Dermis blood vessel endothelial cell (primary cell): ENCODE data around the gene EIF2B2. TPM values are rescaled to one million over a fixed set of nuclear protein-coding genes. Genes with fewer than 3 reads are reported as not detected.
"Not testable (repeated sequence)": the region's sequence is repeated elsewhere in the genome, so short reads cannot be mapped to it uniquely, and the experiment has no call there.

ENCODE experiments used
- DNase-seq: peaks from one replicate; pipeline ENCODE4 v3.0.0; 2010
- total RNA-seq: library from RNA; depleted of rRNA; stranded (reverse); fragments of >200 nt; gene quantifications from 2 replicates; pipeline ENCODE4 v1.2.3, GENCODE V29; 2014

The EIF2B2 gene
- total RNA-seq, 1 donor from 2014 or later: 85.6 TPM

DNA sequence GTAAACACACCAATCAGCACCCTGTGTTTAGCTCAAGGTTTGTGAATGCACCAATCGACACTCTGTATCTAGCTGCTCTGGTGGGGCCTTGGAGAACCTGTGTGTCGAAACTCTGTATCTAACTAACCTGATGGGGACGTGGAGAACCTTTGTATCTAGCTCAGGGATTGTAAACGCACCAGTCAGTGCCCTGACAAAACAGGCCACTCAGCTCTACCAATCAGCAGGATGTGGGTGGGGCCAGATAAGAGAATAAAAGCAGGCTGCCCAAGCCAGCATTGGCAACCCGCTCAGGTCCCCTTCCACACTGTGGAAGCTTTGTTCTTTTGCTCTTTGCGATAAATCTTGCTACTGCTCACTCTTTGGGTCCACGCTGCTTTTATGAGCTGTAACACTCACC lies 6.9 kb upstream of the EIF2B2 start:
- DNase-seq: not testable (repeated sequence)

DNA sequence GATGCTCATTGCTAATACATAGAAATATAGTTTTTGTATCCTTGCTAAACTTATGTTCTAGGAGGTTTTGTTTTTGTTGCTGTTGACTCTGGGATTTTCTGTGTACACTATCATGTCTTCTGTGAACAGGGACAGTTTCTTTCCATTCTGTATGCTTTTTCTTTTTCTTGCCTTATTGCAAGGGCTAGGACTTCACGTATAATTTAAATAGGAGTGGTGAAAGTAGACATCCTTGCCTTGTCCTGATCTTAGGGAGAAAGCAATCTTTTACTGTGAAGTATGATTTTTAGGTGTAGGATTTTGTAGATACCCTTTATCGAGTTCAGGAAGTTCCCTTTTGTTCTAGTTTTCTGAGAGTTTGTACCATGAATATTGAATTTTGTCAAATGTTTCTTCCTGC lies 1.5 kb upstream of the EIF2B2 start:
- DNase-seq: no peak

DNA sequence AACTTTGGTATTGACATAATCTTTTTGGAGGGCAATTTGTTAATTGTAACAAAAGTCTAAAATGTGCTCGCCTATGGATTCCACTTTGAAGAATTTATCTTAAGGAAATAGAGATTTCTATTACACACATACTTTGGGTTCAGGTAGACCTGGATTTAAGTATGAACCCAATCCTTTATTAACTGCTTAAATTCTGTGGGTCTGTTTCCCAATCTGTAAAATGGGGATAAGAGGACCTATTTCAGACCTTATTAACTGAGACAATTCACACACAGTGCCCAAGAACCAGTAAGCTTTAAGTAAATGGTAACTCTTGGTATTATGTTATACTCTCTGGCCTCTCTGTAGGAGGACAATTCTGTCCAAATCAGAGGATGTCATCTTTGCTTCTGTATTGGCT lies 822 bp upstream of the EIF2B2 start:
- DNase-seq: no peak

DNA sequence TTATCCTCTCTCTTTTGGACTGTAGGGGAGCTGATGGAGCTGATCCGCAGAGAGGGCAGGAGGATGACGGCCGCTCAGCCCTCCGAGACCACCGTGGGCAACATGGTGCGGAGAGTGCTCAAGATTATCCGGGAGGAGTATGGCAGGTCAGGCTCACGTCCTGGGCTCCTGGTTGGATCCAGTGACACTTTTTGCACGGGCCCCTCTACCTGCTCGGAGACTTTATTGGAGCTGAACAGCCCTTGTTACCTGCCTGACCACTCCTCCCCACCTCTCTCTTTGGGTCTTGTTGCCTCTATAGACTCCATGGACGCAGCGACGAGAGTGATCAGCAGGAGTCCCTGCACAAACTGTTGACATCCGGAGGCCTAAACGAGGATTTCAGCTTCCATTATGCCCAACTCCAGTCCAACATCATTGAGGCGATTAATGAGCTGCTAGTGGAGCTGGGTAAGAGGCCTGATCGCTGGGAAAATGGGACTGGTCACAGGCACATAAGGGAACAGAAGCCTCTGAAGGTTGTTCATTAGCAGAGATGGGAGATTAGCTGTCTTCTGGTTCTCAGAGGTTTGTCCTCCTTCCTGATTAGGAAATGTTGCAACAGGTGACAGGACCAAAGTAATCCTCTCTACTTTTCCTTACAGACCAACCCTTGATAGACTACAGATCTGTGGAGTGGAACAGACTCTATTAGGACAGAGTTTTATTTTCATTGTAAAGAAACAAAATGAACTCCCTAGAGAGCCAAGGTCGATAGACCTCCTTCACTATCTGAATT lies 718 bp downstream of the EIF2B2 start:
- peak; percentile 46 for DNase-seq

DNA sequence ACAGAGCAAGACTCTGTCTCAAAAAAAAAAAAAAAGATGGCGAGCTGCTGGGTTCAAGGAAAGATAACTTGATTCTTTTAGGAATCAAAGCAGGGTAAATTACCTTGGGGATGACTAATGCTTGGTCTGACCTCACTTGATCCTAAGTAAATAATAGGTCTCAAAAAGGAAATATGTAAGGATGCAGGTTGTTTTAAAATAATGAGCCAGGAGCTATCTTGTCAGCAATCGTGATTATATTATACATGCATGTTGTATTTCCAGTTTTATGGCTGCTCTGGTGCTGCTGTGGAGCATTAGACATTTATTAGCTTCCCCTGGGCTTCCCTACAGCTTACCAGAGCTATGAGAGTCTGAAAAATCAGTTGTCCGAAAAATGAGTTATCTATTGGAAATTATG lies 2.6 kb downstream of the EIF2B2 start:
- no peak for DNase-seq

DNA sequence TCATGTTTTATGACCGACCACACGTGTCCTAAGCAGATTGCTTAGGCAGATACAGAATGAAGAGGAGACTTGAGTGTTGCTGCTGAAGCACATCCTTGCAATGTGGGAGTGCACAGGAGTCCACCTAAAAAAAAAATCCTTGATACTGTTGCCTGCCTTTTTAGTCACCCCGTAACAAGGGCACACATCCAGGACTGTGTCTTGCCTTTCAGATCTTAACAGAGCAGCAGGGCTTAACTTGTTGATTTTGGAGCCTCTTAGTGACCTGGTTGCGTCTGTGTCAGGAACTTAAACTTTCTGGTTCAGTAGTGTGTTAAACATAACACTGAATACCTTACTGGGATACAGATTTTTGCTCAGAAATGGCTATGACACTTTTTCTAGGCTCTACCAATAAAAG lies 6.5 kb downstream of the EIF2B2 start:
- no peak for DNase-seq

DNA sequence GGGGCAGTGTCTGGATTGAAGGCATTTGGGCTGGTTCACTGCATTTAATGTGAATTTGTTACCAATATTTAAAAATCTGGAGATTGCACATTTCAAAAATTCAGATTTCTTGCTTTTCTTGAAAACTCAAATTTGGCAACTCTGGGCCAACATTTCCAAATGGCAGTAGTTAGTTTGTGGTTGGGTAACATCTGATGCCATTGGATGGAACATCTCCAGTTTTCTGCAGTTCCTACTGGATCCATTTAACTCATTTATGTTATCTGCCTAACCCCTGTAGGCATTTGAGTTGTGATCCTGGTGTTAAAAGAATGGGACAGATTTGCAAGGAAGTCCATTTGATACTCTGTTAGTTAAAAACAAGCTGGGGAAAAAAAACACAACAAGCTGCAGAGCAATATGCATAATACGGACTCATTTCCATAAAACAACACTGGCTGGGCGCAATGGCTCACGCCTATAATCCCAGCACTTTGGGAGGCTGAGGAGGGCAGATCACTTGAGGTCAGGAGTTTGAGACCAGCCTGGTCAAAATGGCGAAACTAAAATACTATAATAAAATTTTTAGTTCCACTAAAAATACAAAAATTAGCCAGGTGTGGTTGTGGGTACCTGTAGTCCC lies 7.9 kb downstream of the EIF2B2 start:
- DNase-seq: no peak

DNA sequence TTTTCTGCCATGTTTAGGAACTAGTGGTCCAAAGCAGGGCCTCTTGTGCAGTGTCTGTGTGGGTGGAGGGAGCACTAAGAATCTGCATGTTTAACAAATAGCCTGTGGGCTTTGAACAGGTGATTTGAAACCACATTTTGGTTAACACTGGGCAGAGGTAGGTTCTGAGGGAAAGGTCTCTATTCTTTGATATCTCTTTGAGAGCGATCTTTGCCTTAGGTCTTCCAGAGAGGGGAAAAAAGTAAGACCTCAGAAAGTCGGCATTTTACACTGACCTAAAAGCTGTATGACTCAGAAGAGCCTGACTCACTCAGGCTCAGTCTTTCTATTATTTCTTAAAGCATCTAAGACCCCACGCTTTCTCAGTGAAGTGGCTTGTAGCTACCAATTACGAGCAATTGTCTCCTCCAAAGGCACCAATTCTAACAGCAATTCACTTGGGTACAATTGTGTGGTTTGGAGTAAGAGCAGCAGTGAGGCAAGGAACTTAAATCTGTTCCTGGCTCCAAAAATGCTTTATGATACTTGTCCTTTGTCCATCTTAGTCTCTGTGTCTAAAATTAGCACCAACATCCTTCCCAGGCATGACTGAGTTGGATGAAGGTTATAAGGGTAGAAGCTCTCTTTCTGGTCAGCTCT lies 8.8 kb downstream of the EIF2B2 start:
- DNase-seq: peak; percentile 74

DNA sequence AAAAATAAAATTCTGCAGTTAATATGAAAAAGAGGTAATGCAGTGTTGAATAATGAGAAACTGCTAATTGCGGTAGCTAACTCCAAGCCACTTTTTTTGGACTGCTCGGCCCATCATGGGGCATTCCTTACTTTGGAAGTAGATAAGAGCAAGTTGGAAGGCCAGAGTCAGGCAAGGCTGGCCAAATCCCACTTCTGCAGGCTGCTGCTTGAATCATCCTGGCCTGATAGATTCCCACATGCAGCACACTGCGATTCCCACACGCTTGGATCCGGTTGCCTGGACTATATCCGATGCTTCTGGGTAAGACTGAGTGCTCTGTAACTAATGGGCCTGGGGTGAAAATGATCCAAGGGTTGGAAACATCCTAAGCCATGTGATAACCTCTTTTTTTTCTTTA lies 10.6 kb downstream of the EIF2B2 start:
- DNase-seq: no peak

DNA sequence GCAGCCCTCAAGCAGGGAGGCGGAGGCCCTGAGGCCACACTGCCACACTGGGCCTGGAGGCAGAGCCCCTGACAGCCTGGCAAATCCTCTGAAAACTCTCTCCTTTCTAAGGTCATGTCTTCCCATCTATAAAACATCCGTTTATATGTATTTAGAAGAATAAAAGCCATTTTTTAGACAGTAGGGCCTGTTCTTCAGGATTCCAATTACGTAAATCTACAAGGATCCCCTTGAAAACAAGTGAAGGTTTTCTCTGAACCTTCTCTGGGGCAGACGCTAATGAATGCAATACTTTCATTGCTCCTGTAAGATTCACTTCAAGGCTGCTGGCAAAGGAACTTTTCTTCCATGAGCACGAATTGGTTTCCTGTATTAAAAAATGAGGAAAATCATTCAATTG lies 12.8 kb downstream of the EIF2B2 start:
- DNase-seq: no peak

DNA sequence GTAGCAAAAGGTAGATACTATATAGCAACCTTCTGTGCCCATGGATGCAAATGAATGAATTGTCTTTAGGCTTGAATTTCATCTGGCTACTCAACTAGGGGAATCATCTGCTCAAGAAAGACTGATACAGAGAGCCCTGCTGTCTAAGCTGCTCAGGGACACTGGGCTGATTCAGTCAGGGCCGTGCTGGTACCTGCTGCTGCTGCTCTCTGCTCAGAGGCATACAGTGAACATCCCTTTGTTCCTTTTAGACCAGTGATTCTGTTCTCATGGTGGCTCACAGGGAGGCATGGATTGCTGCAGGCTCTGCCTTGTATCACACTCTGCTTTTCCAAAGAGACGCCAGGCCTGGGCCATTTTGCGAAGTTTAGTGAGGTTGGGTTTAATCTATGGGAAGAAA lies 14.1 kb downstream of the EIF2B2 start:
- no peak for DNase-seq

DNA sequence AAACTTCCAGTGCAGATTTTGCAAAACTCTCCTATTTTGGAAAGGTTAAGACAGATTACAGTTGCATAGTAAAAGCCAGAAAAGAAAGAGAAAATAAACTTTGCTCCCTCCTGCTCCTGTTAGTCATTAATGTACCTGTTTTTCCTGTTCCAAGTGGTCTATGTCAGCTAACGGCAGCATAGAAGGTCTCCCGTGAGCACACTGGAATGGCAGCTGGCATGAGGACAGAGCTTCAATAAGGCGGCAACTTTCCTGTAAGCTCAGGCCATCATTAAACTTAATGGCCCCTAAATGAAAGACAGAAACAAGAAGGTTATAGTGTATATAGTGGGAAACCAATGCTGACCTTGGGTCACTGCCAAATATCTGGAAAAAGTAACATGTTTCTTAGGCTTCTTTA lies 16.0 kb downstream of the EIF2B2 start:
- no peak for DNase-seq

DNA sequence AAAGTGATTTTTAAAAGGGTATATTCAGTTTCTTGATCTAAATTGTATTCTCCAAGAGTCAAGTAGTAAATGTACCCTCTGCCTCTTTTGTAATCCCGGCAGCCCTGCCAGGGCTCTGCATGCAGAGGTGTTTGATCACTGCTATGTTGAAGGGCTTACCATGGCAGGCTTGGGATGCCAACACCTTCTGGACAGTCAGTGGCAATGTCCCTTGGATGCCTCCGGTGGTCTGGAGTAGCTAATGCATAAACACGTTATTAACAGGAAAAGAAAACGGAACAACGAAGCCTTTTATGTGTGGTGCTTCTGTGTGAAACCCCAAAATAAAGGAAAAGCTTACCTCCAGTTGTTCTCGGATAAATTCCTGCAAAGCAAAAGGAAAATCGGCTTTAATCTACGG lies 19.9 kb downstream of the EIF2B2 start:
- peak; percentile 52 for DNase-seq

DNA sequence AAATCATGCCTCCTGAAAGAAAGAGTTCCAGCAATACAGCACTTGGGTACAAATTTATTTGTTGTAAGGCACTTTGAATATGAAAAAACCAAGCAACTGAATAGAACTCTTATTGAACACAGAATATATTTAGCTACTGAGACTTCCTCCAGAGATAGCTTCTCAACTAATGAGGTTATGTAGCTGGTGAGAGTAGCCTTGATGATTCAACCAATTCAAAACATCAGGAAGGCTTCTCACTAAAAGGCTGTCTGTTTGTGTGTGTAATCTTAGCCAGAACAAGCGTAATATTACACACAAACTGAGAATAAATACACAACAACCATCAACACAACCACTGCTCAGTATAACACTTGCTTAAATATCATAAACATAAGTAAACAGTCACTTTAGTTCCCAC lies 20.4 kb downstream of the EIF2B2 start:
- DNase-seq: peak; percentile 48

DNA sequence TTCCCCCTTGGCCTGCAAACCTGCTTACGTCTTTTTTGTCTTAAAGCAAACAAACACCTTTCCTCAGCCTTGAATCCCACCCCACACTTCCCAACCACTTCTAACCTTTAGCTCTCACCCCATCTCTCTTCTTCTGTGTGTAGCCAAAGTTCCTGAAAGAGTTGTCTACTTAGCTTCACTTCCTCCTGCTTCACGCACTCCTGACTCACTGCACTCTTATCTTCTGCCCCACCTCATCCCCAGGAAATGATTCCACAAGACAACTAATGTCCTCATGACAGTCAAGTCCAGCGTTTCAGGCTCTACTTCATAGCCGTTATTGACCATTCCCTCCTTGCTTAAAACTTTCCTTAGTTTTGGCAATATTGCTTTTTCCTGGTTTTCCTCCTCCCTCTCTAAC lies 22.4 kb downstream of the EIF2B2 start:
- DNase-seq: peak; percentile 82

DNA sequence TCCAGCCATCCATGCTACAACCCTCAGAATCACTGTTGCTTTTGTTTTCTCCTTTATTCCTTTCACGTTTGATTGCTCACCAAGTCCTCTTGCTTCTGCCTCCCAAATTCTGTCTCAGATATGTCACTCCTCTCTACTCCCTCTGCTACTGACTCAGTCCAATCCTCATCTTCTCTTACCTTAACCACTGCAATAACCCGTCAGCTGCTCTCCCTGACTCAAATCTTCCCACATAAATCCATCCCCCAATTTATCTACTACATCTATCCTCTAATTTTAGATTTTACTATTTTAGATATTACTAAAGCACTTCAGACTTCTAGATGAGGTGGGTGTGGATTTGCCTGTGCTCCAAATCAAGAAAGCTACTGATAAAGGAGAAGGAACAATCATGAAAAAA lies 23.2 kb downstream of the EIF2B2 start:
- no peak for DNase-seq

DNA sequence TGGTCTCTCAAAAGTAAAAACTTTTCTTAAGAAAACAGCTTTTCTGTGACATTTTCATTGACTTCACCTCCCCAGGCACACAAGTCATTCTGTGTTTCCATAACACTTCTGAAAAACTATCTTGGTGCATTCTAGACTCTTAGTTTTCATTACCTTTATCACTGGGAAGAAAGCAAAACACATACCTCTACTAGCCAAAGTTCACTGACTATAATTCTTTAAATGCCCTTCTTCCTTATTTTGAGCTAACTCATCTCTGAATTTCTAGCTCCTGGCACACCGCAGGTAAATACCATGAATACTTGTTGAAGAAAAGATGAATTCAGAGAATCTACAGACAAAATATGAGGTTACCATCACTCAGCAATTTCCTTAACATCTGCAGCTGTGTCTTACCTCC lies 27.4 kb downstream of the EIF2B2 start:
- no peak for DNase-seq

DNA sequence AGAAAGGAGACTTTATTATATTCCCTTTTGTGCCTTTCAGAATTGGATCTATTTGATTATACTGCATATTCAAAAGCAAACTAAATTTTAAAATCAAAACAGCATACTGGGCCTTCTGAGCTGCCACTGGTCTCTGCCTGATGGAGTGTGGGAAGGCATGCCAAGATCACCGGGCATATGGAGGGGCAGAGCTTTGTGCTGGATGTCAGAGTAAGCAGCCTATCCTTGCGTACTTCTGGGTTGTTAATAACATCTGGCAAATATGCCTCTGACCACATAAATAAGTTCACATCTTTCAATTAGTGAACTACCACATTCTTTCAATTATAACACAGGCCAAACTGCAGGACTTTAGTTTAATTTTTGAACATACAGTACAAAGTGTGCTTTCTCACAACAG lies 30.2 kb downstream of the EIF2B2 start:
- no peak for DNase-seq

DNA sequence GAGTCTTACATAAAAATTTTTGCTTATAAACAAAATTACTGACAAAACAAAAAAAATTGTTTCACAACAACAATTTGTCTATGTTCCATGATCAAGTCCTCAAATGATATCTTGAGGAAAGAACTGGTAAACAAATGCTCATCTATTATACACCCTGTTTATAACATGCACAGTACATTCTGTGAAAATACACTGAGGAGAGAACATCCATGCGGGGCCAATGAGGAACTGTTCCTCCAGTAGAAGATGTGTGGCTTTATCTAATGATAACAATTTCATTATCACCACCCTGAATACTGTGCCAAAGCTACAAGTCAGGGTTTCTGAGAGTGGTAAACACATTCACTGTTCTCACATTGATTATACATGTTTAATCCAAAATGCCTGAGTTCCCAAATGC lies 37.8 kb downstream of the EIF2B2 start:
- DNase-seq: no peak

DNA sequence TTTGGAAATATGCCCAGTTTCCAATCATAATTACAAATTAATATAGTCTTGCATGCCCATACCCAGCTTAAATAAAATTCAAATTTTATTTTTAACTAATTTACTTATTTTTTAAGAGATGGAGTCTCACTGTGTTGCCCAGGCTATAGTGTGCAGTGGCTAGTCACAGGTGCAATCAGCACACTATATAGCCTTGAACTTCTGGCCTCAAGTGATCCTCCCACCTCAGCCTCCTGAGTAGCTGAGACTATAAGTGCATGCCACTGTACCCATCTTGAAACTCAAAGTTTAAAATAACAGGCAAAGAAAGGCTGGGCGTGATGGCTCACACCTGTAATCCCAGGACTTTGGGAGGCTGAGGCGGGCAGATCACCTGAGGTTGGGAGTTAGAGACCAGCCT lies 38.2 kb downstream of the EIF2B2 start:
- no peak for DNase-seq

DNA sequence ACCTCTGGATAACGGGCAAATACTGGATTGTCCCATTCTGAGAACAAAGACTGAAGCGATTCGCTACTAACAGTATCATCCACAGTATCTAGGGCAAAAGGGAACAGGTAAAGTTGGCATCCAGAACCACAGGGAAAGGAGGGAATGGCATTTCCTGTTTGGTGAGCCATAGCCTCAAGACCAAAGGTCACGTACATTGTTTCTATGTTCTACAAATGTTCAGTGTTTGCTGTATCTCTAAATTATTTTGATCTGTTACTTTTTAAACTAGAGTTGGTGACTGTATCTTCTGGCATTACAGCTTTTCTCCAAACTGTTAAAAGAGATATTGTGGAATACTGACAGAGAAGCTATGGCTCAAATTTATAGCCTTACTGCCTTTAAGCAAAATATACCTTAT lies 38.9 kb downstream of the EIF2B2 start:
- peak; percentile 33 for DNase-seq

DNA sequence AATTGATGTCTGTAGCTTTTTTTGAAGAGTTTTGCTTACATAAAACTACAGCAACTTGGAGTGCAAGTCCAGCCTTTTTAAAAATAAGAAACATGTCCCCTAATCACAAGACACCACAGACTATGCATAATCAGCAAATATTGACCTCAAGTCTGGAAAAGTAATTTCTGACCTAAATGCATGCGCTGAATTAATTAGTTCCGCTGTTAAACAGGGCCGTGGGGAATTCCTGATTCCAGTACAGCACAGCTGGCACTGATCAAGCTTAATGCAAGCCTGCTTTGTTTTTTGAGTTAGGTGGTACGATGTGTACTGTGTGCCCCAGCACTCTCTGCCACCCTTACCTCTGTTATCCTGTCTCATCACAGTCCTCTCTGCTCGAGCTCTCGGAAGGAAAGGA lies 39.3 kb downstream of the EIF2B2 start:
- DNase-seq: peak; percentile 45

DNA sequence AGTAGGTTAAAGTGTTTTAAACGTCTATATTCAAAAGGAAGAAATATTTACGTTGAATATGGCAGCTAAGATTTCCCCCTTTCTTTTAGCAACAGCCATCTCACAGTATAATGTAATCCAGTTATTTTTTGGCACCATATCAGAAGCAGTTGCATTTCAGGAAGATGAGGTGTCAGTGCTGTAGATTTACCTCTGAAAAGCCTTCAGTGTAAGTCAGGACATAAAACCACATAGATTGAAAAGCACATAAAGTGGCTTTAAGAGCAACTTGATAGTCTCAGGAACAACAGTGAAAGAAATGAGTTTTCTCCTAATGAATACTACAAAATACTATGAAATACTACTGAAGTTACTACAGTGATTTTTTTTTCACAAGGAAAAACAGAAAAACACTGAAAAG lies 41.6 kb downstream of the EIF2B2 start:
- DNase-seq: peak; percentile 67

DNA sequence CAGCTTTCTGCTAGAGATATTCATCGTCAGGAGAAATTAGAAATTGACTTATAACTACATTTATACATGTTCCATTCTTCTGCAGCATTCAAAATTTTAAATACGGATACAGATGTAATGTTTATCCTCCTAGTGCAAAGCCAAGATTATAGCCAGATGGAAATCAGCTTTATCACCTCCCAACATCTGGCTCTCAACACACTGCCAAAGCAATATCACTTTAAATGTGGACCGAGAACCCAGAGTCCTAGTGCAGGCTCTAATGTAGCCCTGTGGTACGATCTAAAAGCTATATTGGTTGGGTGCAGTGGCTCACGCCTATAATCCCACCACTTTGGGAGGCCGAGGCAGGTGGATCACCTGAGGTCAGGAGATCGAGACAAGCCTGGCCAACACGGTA lies 42.0 kb downstream of the EIF2B2 start:
- no peak for DNase-seq
